Suprapubic skin (tissue), 4 donors: Measurements from ENCODE around the gene C22orf15.

Source experiments
- CTCF ChIP-seq, 2 donors: fragments of 200-600 bp in 1 of 2; fragments of 450-650 bp in 1 of 2; sonication (generic) in 1 of 2; IDR thresholded peaks; one replicate each; pipeline ENCODE4 v1.5.1; 2016 to 2019; ENCODE audit warnings: antibody characterized with exemption in 2 of 2, mild to moderate bottlenecking in 1 of 2, moderate library complexity in 1 of 2
- POLR2A ChIP-seq, 2 donors: fragments of 450-650 bp; IDR thresholded peaks; one replicate each; pipeline ENCODE4 v1.6.1; 2017; ENCODE audit warnings: antibody characterized with exemption in 2 of 2, mild to moderate bottlenecking in 2 of 2, moderate library complexity in 2 of 2
- POLR2AphosphoS5 ChIP-seq, 3 donors: sonication (generic); formaldehyde crosslinking; IDR thresholded peaks; one replicate each; pipeline ENCODE4 v1.6.1; 2017; ENCODE audit warnings: antibody characterized with exemption in 3 of 3

GRCh38 chr22:23722160-23722559 is 40.6 kb upstream of the C22orf15 start:
- no peak for TF ChIP-seq CTCF (IDR thresholded peaks at IDR 0.05)
- TF ChIP-seq POLR2A (IDR thresholded peaks at IDR 0.05) = no peak
- no peak for TF ChIP-seq POLR2AphosphoS5 (IDR thresholded peaks at IDR 0.05)
